Motor neuron (in vitro differentiated cells): ENCODE results near the gene GABARAPL2. TPM values are rescaled to one million over a fixed set of nuclear protein-coding genes. Genes with fewer than 3 reads are reported as not detected.

Experiments
- total RNA-seq, 8 experiments: library from RNA; unstranded; fragments of 300-600 nt; gene quantifications; 2 replicates each; pipeline versions ENCODE4 v1.2.3 to v1.2.4, GENCODE V29; 2022

The GABARAPL2 gene
- total RNA-seq, 8 experiments from 2014 or later, result 111 to 235 (median 143) TPM

Other genes starting within 250 kb of the GABARAPL2 start
- gene CFDP1, start 132.9 kb upstream of the GABARAPL2 start, total RNA-seq, result 100 to 1,000 TPM in 5 of 8 experiments, 10 to 100 TPM in 3; 43.5 to 130 (median 107) TPM
- gene TMEM170A, start 101.7 kb upstream of the GABARAPL2 start, total RNA-seq, result 10 to 100 TPM in 7 of 8 experiments, 1 to 10 TPM in 1; 7.9 to 24.2 (median 17.1) TPM
- 1 to 10 TPM in 2 of 8 experiments, under 1 TPM in 6; 0.10 to 9.6 (median 0.49) TPM for gene CHST6, start 70.9 kb upstream of the GABARAPL2 start, total RNA-seq
- gene CHST5, start 30.3 kb upstream of the GABARAPL2 start, total RNA-seq, result 1 to 10 TPM in 1 of 8 experiments, under 1 TPM in 7; 0.20 to 1.5 (median 0.48) TPM
- 10 to 100 TPM in 6 of 8 experiments, 1 to 10 TPM in 2; 7.8 to 66.5 (median 12.7) TPM for gene TMEM231, start 10.1 kb upstream of the GABARAPL2 start, total RNA-seq
- 10 to 100 TPM; 34.0 to 67.2 (median 48.7) TPM for gene ADAT1, start 56.9 kb downstream of the GABARAPL2 start, total RNA-seq
- 100 to 1,000 TPM; 106 to 187 (median 127) TPM for gene KARS1, start 81.3 kb downstream of the GABARAPL2 start, total RNA-seq
- 100 to 1,000 TPM in 5 of 8 experiments, 10 to 100 TPM in 3; 55.4 to 212 (median 150) TPM for gene TERF2IP, start 81.4 kb downstream of the GABARAPL2 start, total RNA-seq
- gene CPHXL2, start 110.6 kb downstream of the GABARAPL2 start, total RNA-seq, result 1 to 10 TPM in 2 of 8 experiments, under 1 TPM in 6; 0.41 to 2.5 (median 0.83) TPM
- gene DUXB, start 135.1 kb downstream of the GABARAPL2 start, total RNA-seq, result under 1 TPM in 2 of 8 experiments, not detected in 6; 0.31 to 0.42 TPM
- under 1 TPM in 3 of 8 experiments, not detected in 5; 0.16 to 0.73 (median 0.18) TPM for gene CPHXL, start 160.1 kb downstream of the GABARAPL2 start, total RNA-seq